IMR-90 (cell line): ENCODE results near the gene E2F3. TPM values are rescaled to one million over a fixed set of nuclear protein-coding genes. Genes with fewer than 3 reads are reported as not detected.

Source experiments
- ATAC-seq: fragments of 200-7000 bp; cut with Tn5 transposase; 2 replicates; pipeline ENCODE4 v1.9.1; 2020; ENCODE audit warnings: low read depth, mild to moderate bottlenecking, moderate library complexity
- BruUV-seq: library from RNA; stranded (reverse); fragments of 400-500 nt; replicated peaks from 2 replicates; lab custom pipeline; 2021; lab: Mats Ljungman, UMichigan
- CTCF ChIA-PET: fragments of 300-600 bp; formaldehyde crosslinking; extraction: SDS; loops from one replicate; lab custom pipeline; 2021; ENCODE audit warnings: antibody characterized with exemption; lab: Yijun Ruan, JAX
- POLR2A ChIA-PET: fragments of 300-600 bp; sonication (Branson Sonifier 250); formaldehyde crosslinking; loops from one replicate; lab custom pipeline; 2022; ENCODE audit warnings: antibody characterized with exemption; ENCODE audit not compliant: unreplicated experiment; lab: Charles Lee
- DNase-seq: peaks from one replicate; pipeline ENCODE4 v3.0.0; 2013
- H2AFZ ChIP-seq: replicated peaks from 2 replicates; pipeline ENCODE3; 2013; ENCODE audit warnings: low read length, mild to moderate bottlenecking; ENCODE audit not compliant: poor library complexity
- H2AK5ac ChIP-seq: 2 replicates; pipeline ENCODE4 v1.6.1; 2013; ENCODE audit warnings: low read depth, low read length, inconsistent platforms
- H2AK9ac ChIP-seq: replicated peaks from 2 replicates; pipeline ENCODE3; 2013; ENCODE audit warnings: mild to moderate bottlenecking, low read depth, low read length, moderate library complexity; ENCODE audit not compliant: poor library complexity
- H2BK120ac ChIP-seq: 2 replicates; pipeline ENCODE4 v1.6.1; 2013; ENCODE audit warnings: low read depth, low read length, inconsistent platforms
- H2BK15ac ChIP-seq: 3 replicates; pipeline ENCODE4 v1.6.1; 2013; ENCODE audit warnings: low read depth, low read length, inconsistent platforms
- H2BK20ac ChIP-seq: 2 replicates; pipeline ENCODE4 v1.6.1; 2013; ENCODE audit warnings: low read depth, mild to moderate bottlenecking, inconsistent platforms, low read length, moderate library complexity
- H2BK5ac ChIP-seq: 2 replicates; pipeline ENCODE4 v1.6.1; 2013; ENCODE audit warnings: mild to moderate bottlenecking, low read depth, low read length, inconsistent platforms; ENCODE audit not compliant: poor library complexity, severe bottlenecking
- H3K14ac ChIP-seq: replicated peaks from 2 replicates; pipeline ENCODE4 v1.6.1; 2013; ENCODE audit warnings: low read depth, low read length, inconsistent platforms
- H3K18ac ChIP-seq: 2 replicates; pipeline ENCODE4 v1.6.1; 2013; ENCODE audit warnings: low read depth, low read length, control low read depth
- H3K23ac ChIP-seq: 2 replicates; pipeline ENCODE4 v1.6.1; 2013; ENCODE audit warnings: low read depth, low read length, inconsistent platforms
- H3K27ac ChIP-seq: 2 replicates; pipeline ENCODE4 v1.5.1; 2013; ENCODE audit warnings: mild to moderate bottlenecking, control low read depth, low read length; ENCODE audit not compliant: insufficient read depth
- H3K27me3 ChIP-seq: 2 replicates; pipeline ENCODE4 v1.6.1; 2013; ENCODE audit warnings: low read length; ENCODE audit not compliant: control insufficient read depth, insufficient read depth
- H3K36me3 ChIP-seq: 2 replicates; pipeline ENCODE4 v1.6.1; 2013; ENCODE audit warnings: low read length, mixed read lengths; ENCODE audit not compliant: control insufficient read depth, insufficient read depth
- H3K4ac ChIP-seq: 2 replicates; pipeline ENCODE4 v1.6.1; 2013; ENCODE audit warnings: low read depth, low read length, inconsistent platforms
- H3K4me1 ChIP-seq: 2 replicates; pipeline ENCODE4 v1.6.1; 2013; ENCODE audit warnings: low read length, mixed read lengths; ENCODE audit not compliant: control insufficient read depth, insufficient read depth
- H3K4me2 ChIP-seq: 2 replicates; pipeline ENCODE4 v1.6.1; 2013; ENCODE audit warnings: low read depth, mild to moderate bottlenecking, control low read depth, low read length, moderate library complexity
- H3K4me3 ChIP-seq: 2 replicates; pipeline ENCODE4 v1.5.1; 2013; ENCODE audit warnings: low read depth, mild to moderate bottlenecking, control low read depth, low read length, moderate library complexity; ENCODE audit not compliant: insufficient read depth
- H3K56ac ChIP-seq: 2 replicates; pipeline ENCODE4 v1.6.1; 2013; ENCODE audit warnings: low read length, inconsistent platforms; ENCODE audit not compliant: insufficient read depth; ENCODE audit errors: extremely low read depth
- H3K79me1 ChIP-seq, 2 experiments: 2 replicates each; pipeline ENCODE4 v1.6.1; 2013; ENCODE audit warnings: low read length in 2 of 2, inconsistent platforms in 1 of 2, low read depth in 1 of 2
- H3K9ac ChIP-seq: 2 replicates; pipeline ENCODE4 v1.6.1; 2013; ENCODE audit warnings: low read depth, low read length, control low read depth
- H3K9me1 ChIP-seq: 2 replicates; pipeline ENCODE4 v1.6.1; 2013; ENCODE audit warnings: low read length, inconsistent platforms; ENCODE audit not compliant: insufficient read depth
- H3K9me3 ChIP-seq: 2 replicates; pipeline ENCODE4 v1.6.1; 2013; ENCODE audit warnings: low read length; ENCODE audit not compliant: control insufficient read depth, insufficient read depth
- H4K20me1 ChIP-seq: 2 replicates; pipeline ENCODE4 v1.6.1; 2013; ENCODE audit warnings: low read length, inconsistent platforms; ENCODE audit not compliant: insufficient read depth
- H4K5ac ChIP-seq: 2 replicates; pipeline ENCODE4 v1.6.1; 2013; ENCODE audit warnings: mild to moderate bottlenecking, low read depth, low read length, control low read depth
- H4K8ac ChIP-seq, 2 experiments: 2 replicates each; pipeline ENCODE4 v1.6.1; 2013; ENCODE audit warnings: low read depth in 2 of 2, low read length in 2 of 2, control low read depth in 1 of 2, inconsistent platforms in 1 of 2
- H4K91ac ChIP-seq: 2 replicates; pipeline ENCODE4 v1.6.1; 2013; ENCODE audit warnings: low read depth, low read length, inconsistent platforms; ENCODE audit not compliant: insufficient read depth
- BHLHE40 ChIP-seq: fragments of 150-350 bp; IDR thresholded peaks from 2 replicates; pipeline ENCODE4 v1.6.1; 2016; ENCODE audit warnings: mild to moderate bottlenecking, low read depth, low read length
- CEBPB ChIP-seq: IDR thresholded peaks from 2 replicates; pipeline ENCODE4 v1.6.1; 2012; ENCODE audit warnings: low read depth, low read length, improper control_type of control experiment
- CHD1 ChIP-seq: IDR thresholded peaks from 2 replicates; pipeline ENCODE4 v1.6.1; 2012; ENCODE audit warnings: low read depth, low read length, improper control_type of control experiment
- FOS ChIP-seq: fragments of 150-350 bp; IDR thresholded peaks from 2 replicates; pipeline ENCODE4 v1.6.1; 2016; ENCODE audit warnings: low read depth, low read length
- MAFK ChIP-seq: IDR thresholded peaks from 2 replicates; pipeline ENCODE4 v1.6.1; 2012; ENCODE audit warnings: low read depth, low read length, improper control_type of control experiment
- MAZ ChIP-seq: IDR thresholded peaks from 2 replicates; pipeline ENCODE4 v1.6.1; 2012; ENCODE audit warnings: low read depth, mild to moderate bottlenecking, low read length, improper control_type of control experiment, moderate library complexity, borderline replicate concordance
- MXI1 ChIP-seq: IDR thresholded peaks from 2 replicates; pipeline ENCODE4 v1.6.1; 2012; ENCODE audit warnings: low read depth, mild to moderate bottlenecking, low read length, moderate library complexity, borderline replicate concordance
- NFE2L2 ChIP-seq: fragments of 150-350 bp; IDR thresholded peaks from 2 replicates; pipeline ENCODE4 v1.6.1; 2016; ENCODE audit warnings: low read depth, mild to moderate bottlenecking, low read length
- POLR2A ChIP-seq: IDR thresholded peaks from 2 replicates; pipeline ENCODE4 v1.6.1; 2012; ENCODE audit warnings: mild to moderate bottlenecking, low read depth, low read length
- RAD21 ChIP-seq: IDR thresholded peaks from 2 replicates; pipeline ENCODE4 v1.6.1; 2012; ENCODE audit warnings: low read length, improper control_type of control experiment
- RCOR1 ChIP-seq: IDR thresholded peaks from 2 replicates; pipeline ENCODE4 v1.6.1; 2012; ENCODE audit warnings: mild to moderate bottlenecking, low read length, improper control_type of control experiment; ENCODE audit not compliant: insufficient replicate concordance
- RFX5 ChIP-seq: IDR thresholded peaks from 2 replicates; pipeline ENCODE4 v1.8.0; 2012; ENCODE audit warnings: low read depth, mild to moderate bottlenecking, low read length, moderate library complexity
- SMC3 ChIP-seq: fragments of 150-350 bp; IDR thresholded peaks from 2 replicates; pipeline ENCODE4 v1.6.1; 2016; ENCODE audit warnings: low read depth, mild to moderate bottlenecking, antibody characterized with exemption, low read length, moderate library complexity
- USF2 ChIP-seq: fragments of 150-350 bp; IDR thresholded peaks from 2 replicates; pipeline ENCODE4 v1.6.1; 2017; ENCODE audit warnings: mild to moderate bottlenecking, antibody characterized with exemption, low read length, low read depth
- WGBS, 2 experiments: methylation state at CpG; one replicate each; pipeline versions ENCODE4 v1.1.5 to v1.1.7; 2013; ENCODE audit warnings: missing lambda C conversion rate in 2 of 2; ENCODE audit not compliant: insufficient read length in 1 of 2; ENCODE audit errors: extremely low coverage in 2 of 2; 5-methylcytosine and 5-hydroxymethylcytosine counted together
- dilution Hi-C: fragments of 300-500 bp; cut with HindIII; formaldehyde crosslinking; loops from one replicate; pipeline ENCODE4 v1.14.3; 2018; ENCODE audit warnings: low sequenced_read_pairs; ENCODE audit not compliant: unreplicated experiment
- in situ Hi-C: fragments of 300-500 bp; cut with MboI; formaldehyde crosslinking; loops from 3 replicates; pipeline ENCODE4 v1.14.3; 2019; ENCODE audit warnings: low sequenced_read_pairs, inconsistent platforms, mixed read lengths
- intact Hi-C: fragments of 100-400 bp; cut with micrococcal nuclease; formaldehyde crosslinking; loops from 2 replicates; pipeline ENCODE4 v1.10.0; 2022
- polyA plus RNA-seq, 3 experiments: library from polyadenylated mRNA; depleted of rRNA; stranded (reverse); fragments of >200 nt; gene quantifications; 2 replicates each; pipeline ENCODE4 v1.2.3, GENCODE V29; 2012; ENCODE audit warnings: low replicate concordance in 1 of 3
- total RNA-seq: library from RNA; depleted of rRNA; stranded (reverse); fragments of >200 nt; gene quantifications from 2 replicates; pipeline ENCODE4 v1.2.3, GENCODE V29; 2012
- TF ChIP-seq, protein P1 (sequence below): conservative IDR thresholded peaks from 2 replicates; pipeline ENCODE4 v1.5.1; 2012; ENCODE audit warnings: mild to moderate bottlenecking, low read depth, low read length, improper control_type of control experiment
- TF ChIP-seq, protein P2 (sequence below): fragments of 150-350 bp; IDR thresholded peaks from 2 replicates; pipeline ENCODE4 v1.6.1; 2016; ENCODE audit warnings: low read depth, mild to moderate bottlenecking, low read length, moderate library complexity, borderline replicate concordance

E2F3 gene
- total and polyA plus RNA-seq, 2 of the 4 experiments (the other 2 are of a cell fraction) = 2.3 to 8.2 TPM

DNA sequence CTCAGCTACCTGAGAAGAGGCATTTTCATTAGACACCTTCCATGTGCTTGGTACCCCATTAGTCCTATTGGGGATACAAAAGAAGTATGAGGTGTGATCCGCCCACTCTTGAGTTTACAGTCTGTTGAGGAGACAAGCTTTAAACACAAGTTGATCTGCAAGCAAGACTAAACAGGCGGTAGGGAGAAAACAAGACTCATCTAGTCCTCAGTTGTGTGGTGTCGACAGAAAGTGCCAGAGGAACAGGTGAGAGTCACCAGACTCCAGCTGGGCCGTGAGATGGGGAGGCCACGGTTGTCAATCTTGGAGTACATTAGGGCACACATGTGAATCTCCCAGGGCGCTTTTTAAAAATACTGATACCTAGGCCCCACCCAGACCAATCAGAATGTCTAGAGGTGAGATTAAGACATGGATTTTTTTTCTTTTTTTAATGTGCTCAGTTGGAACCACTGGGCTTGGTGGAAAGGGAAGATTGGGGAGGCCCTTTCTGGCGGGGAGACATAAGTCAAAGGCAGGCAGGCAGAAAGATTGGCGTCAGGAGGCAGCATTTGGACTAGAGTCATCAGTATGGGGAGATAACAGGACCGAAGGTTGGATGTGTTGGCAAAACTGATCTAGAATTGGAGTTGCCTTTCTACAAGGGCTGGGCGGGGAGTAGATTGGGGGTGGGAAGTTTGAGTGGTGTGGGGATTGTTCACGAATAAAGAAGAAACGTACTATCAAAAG lies 10.4 kb downstream of the E2F3 start:
- Histone ChIP-seq H3K56ac (no peak overlapping the region), H3K14ac (no peak overlapping the region), H3K9me3 (no peaks in the 10 kb centered on the region), H3K79me1 (peaks cover 44 to 95% of the 10 kb centered on the region in 2 experiments), H2BK5ac (no peak overlapping the region), H2BK20ac (no peak overlapping the region), H3K4me3 (no peak overlapping the region), H3K18ac (no peak overlapping the region), H3K4ac (no peak overlapping the region), H4K5ac (no peak overlapping the region), H2BK120ac (no peak overlapping the region), H3K4me2 (no peak overlapping the region), H3K36me3 (peaks cover 12% of the 10 kb centered on the region), H2AFZ (no peak overlapping the region), H2AK5ac (no peak overlapping the region), H3K27me3 (no peaks in the 10 kb centered on the region), H2AK9ac (no peak overlapping the region), H4K8ac (no peak overlapping the region), H2BK15ac (no peak overlapping the region), H3K9ac (no peak overlapping the region), H4K20me1 (peaks cover 97% of the 10 kb centered on the region), H3K4me1 (peaks cover 7% of the 10 kb centered on the region), H3K23ac (no peak overlapping the region), H4K91ac (no peak overlapping the region), H3K27ac (no peak overlapping the region), H3K9me1 (peaks cover 32% of the 10 kb centered on the region)
- no peak for DNase-seq
- POLR2A ChIA-PET = no interaction called here
- dilution Hi-C loops = no loop called here
- intact Hi-C loops = no loop called here
- in situ Hi-C loops = no loop called here
- no peak for ATAC-seq
- no peak for TF ChIP-seq MAZ
- no peak for TF ChIP-seq RCOR1
- no peak for TF ChIP-seq FOS
- TF ChIP-seq POLR2A = no peak
- no peak for TF ChIP-seq NFE2L2
- no peak for TF ChIP-seq CEBPB
- TF ChIP-seq MAFK = no peak
- no peak for TF ChIP-seq RAD21
- TF ChIP-seq, protein P1, sequence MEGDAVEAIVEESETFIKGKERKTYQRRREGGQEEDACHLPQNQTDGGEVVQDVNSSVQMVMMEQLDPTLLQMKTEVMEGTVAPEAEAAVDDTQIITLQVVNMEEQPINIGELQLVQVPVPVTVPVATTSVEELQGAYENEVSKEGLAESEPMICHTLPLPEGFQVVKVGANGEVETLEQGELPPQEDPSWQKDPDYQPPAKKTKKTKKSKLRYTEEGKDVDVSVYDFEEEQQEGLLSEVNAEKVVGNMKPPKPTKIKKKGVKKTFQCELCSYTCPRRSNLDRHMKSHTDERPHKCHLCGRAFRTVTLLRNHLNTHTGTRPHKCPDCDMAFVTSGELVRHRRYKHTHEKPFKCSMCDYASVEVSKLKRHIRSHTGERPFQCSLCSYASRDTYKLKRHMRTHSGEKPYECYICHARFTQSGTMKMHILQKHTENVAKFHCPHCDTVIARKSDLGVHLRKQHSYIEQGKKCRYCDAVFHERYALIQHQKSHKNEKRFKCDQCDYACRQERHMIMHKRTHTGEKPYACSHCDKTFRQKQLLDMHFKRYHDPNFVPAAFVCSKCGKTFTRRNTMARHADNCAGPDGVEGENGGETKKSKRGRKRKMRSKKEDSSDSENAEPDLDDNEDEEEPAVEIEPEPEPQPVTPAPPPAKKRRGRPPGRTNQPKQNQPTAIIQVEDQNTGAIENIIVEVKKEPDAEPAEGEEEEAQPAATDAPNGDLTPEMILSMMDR = no peak
- TF ChIP-seq USF2 = no peak
- TF ChIP-seq, protein P2, sequence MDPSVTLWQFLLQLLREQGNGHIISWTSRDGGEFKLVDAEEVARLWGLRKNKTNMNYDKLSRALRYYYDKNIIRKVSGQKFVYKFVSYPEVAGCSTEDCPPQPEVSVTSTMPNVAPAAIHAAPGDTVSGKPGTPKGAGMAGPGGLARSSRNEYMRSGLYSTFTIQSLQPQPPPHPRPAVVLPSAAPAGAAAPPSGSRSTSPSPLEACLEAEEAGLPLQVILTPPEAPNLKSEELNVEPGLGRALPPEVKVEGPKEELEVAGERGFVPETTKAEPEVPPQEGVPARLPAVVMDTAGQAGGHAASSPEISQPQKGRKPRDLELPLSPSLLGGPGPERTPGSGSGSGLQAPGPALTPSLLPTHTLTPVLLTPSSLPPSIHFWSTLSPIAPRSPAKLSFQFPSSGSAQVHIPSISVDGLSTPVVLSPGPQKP = no peak
- no peak for TF ChIP-seq BHLHE40
- TF ChIP-seq CHD1 = no peak
- TF ChIP-seq MXI1 = no peak
- no peak for TF ChIP-seq RFX5
- TF ChIP-seq SMC3 = no peak
- CTCF ChIA-PET = no interaction called here
- no TSS peak for BruUV-seq
- 100% methylated on average over 3 of the region's 12 CpGs; no CpG with 5 or more reads in 1 of the 2 experiments for WGBS, 2 experiments
